ENCODE measurements around the gene SH3RF3.

Gene SH3RF3

DNA sequence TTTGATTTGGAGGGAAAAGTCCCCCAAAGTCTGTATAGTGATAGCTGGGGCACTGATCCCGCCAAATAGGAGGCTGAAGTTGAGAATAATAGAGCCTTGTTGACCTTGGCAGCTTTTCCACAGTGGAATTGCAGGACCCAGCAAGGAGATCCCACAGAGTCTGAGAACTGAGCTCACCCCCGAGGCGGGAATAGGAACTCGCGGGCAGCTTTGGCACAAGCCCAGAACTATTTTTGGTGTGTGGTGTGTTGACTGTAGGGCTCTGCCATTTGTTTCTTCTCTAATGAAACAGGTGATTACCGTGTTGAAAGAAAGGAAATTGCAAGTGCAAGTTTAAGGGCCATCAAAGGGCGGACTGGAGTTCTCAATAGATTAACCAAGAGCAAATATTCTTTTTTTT is 34.0 kb downstream of the SH3RF3 start:
- DNase-seq (ENCODE audit: low read depth), result peak; percentile 41
- TF ChIP-seq, protein P1, sequence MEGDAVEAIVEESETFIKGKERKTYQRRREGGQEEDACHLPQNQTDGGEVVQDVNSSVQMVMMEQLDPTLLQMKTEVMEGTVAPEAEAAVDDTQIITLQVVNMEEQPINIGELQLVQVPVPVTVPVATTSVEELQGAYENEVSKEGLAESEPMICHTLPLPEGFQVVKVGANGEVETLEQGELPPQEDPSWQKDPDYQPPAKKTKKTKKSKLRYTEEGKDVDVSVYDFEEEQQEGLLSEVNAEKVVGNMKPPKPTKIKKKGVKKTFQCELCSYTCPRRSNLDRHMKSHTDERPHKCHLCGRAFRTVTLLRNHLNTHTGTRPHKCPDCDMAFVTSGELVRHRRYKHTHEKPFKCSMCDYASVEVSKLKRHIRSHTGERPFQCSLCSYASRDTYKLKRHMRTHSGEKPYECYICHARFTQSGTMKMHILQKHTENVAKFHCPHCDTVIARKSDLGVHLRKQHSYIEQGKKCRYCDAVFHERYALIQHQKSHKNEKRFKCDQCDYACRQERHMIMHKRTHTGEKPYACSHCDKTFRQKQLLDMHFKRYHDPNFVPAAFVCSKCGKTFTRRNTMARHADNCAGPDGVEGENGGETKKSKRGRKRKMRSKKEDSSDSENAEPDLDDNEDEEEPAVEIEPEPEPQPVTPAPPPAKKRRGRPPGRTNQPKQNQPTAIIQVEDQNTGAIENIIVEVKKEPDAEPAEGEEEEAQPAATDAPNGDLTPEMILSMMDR (conservative IDR thresholded peaks at IDR 0.05; ENCODE audit: low read depth, low read length), result no peak
- no peak overlapping the region for H3K4me3 ChIP-seq (ENCODE audit: low read depth, low read length)

DNA sequence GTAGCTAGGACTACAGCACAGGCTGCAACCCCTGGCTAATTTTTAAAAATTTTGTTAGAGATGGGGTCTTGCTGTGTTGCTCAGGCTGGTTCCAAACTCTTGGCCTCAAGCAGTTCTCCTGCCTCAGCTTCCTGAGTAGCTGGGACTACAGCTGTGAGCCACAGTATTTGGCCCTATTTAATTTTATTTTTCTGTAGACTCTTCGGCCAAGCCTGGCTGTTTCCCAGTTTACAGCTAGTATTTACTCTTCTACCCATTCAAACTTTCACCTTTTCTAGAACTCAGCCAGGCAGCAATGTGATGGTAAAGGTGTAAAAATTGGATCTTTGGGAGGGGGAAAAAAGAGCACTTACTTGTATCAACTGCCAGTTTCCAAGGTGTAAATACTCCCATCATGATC is 35.3 kb downstream of the SH3RF3 start:
- H3K4me3 ChIP-seq (ENCODE audit: low read depth, low read length), result no peak overlapping the region
- DNase-seq (ENCODE audit: low read depth), result no peak
- TF ChIP-seq, protein P1 (conservative IDR thresholded peaks at IDR 0.05; ENCODE audit: low read depth, low read length), result no peak

DNA sequence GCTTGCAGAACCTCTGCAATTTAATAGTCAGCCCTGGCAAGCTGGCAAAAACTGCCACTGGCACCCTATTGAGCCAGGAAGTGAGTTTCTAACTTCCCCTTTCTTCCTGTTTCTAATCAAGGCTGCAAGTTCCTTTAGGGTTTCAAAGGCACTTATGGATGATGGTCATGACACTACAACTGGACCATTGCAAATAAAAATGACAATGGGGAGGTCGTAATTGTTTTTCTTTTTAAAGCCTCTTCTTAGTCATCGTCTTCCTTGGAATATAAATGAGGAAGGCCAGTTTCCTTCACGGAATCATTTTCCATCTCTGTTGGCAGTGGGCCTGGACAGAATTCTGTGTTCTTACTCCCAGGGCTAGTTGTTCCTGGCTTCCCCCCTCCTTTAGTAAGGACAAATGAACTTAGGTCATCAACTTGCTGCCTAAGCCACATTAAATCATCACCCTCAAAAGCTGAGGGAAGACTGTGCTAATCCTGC is 35.8 kb downstream of the SH3RF3 start:
- TF ChIP-seq, protein P1 (conservative IDR thresholded peaks at IDR 0.05; ENCODE audit: low read depth, low read length), result no peak
- H3K4me3 ChIP-seq (ENCODE audit: low read depth, low read length), result no peak overlapping the region
- DNase-seq (ENCODE audit: low read depth), result no peak

DNA sequence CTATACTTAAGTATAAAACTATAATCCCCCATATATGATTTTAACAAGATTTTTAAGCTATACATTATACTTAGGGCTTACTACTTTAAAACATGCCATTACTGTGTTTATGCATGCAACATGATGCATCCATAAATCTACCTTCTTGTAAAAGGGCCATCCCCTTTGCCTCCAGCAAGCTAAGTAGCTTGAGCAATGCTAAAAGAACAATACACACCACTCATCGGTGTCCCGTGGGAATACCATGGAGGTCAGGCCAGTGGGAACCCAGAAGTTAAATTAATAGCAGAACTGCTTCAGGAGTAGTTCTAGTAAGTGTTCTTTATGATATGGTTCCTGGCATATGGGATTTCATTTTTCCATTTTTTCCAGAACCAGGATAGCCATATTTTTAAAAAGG is 37.8 kb downstream of the SH3RF3 start:
- TF ChIP-seq, protein P1 (conservative IDR thresholded peaks at IDR 0.05; ENCODE audit: low read depth, low read length), result no peak
- DNase-seq (ENCODE audit: low read depth), result peak; percentile 67
- no peak overlapping the region for H3K4me3 ChIP-seq (ENCODE audit: low read depth, low read length)

DNA sequence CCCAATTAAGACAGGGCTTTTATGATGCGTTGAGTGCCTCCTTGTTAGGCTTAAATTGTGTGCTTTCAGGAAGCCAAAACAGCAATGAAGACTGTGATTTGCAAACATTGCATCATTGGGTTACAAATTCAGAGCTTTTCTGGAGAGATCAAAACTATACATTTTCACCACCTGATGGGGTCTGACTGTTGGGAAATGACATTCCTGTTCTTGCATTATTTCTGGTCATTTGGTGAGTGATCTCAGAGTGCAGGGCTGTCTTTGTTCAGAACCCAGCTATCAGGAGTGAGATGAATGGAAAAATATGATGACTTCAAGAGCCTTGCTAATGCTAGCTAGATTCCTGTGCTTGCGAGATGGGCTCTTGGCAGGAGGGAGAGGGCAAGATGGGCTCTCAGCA is 39.1 kb downstream of the SH3RF3 start:
- peak; percentile 61 for DNase-seq (ENCODE audit: low read depth)
- TF ChIP-seq, protein P1 (conservative IDR thresholded peaks at IDR 0.05; ENCODE audit: low read depth, low read length), result no peak
- no peak overlapping the region for H3K4me3 ChIP-seq (ENCODE audit: low read depth, low read length)

DNA sequence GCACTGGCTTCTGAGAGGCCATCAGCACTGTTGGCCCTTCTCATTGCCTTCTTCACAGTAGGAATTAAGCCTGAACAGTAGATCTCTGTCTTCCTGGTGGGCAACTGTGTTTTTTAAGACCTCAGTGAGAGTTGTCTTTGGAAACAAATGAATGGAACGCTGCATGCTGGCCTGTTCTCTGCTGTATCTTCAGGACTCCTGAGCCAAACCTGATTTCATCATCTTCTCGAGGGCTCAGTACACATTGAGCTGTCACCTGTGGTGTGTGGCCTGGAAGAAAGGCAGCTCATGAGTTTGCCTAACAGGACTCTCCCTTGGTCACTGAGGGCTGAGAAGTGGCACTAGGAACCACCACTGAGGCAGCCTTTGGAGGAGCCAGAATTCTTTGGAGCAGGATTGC is 39.7 kb downstream of the SH3RF3 start:
- TF ChIP-seq, protein P1 (conservative IDR thresholded peaks at IDR 0.05; ENCODE audit: low read depth, low read length), result no peak
- H3K4me3 ChIP-seq (ENCODE audit: low read depth, low read length), result no peak overlapping the region
- peak; percentile 36 for DNase-seq (ENCODE audit: low read depth)

DNA sequence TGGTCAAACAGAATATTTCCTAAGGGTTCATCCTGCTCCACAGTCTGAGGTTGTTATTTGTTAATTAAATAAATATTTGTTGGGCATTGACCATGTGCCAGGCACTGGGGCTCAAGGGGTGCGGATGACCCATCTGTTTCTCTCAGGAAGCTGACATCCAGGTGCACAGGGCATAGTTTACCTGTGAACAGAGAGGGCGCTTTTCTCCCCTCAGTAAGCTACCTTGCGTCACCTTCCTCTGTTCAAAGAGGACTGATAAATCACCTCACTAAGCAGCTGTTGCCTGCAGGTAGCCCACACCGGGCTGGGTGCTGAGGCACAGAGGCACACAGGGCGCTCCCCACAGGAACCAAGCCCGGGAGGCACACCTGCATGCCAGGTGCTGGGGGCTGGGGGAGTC is 41.6 kb downstream of the SH3RF3 start:
- TF ChIP-seq, protein P1 (conservative IDR thresholded peaks at IDR 0.05; ENCODE audit: low read depth, low read length), result no peak
- DNase-seq (ENCODE audit: low read depth), result no peak
- H3K4me3 ChIP-seq (ENCODE audit: low read depth, low read length), result no peak overlapping the region
